Forelimb muscle (tissue), 1 donor: ENCODE measurements around the gene SLFN12L. TPM values are rescaled to one million over a fixed set of nuclear protein-coding genes. Genes with fewer than 3 reads are reported as not detected.
"Not testable (repeated sequence)": the region's sequence is repeated elsewhere in the genome, so short reads cannot be mapped to it uniquely, and the experiment has no call there.

Source experiments
- DNase-seq: peaks from one replicate; pipeline ENCODE4 v3.0.0-alpha.2; 2013; ENCODE audit warnings: low read depth
- polyA plus RNA-seq: library from polyadenylated mRNA; unstranded; fragments of 120-200 nt; gene quantifications from one replicate; pipeline ENCODE4 v1.2.1, GENCODE V29; 2013; ENCODE audit not compliant: insufficient read length

The SLFN12L gene
- polyA plus RNA-seq, 1 donor: not detected

- DNase-seq: no peak
Observed at GRCh38 chr17:35496451-35497290, 40.8 kb downstream of the SLFN12L start.

GRCh38 chr17:35493040-35493439, 44.4 kb downstream of the SLFN12L start:
- no peak for DNase-seq

GRCh38 chr17:35491417-35491816, 46.1 kb downstream of the SLFN12L start:
- DNase-seq: no peak

GRCh38 chr17:35489944-35490343, 47.5 kb downstream of the SLFN12L start:
- no peak for DNase-seq

GRCh38 chr17:35488991-35489390, 48.5 kb downstream of the SLFN12L start:
- DNase-seq: no peak

- DNase-seq: no peak
Observed at GRCh38 chr17:35486920-35487732, 50.4 kb downstream of the SLFN12L start.

- DNase-seq: no peak
Observed at GRCh38 chr17:35479271-35479670, 58.2 kb downstream of the SLFN12L start.

- no peak for DNase-seq
Observed at GRCh38 chr17:35477248-35477647, 60.2 kb downstream of the SLFN12L start.

- no peak for DNase-seq
Observed at GRCh38 chr17:35476283-35476820, 61.1 kb downstream of the SLFN12L start.

GRCh38 chr17:35468475-35468874, 69.0 kb downstream of the SLFN12L start:
- no peak for DNase-seq

- no peak for DNase-seq
Observed at GRCh38 chr17:35467824-35468223, 69.7 kb downstream of the SLFN12L start.

- no peak for DNase-seq
Observed at GRCh38 chr17:35460354-35460851, 77.1 kb downstream of the SLFN12L start.

GRCh38 chr17:35454035-35454434, 83.4 kb downstream of the SLFN12L start:
- not testable (repeated sequence) for DNase-seq

- DNase-seq: no peak
Observed at GRCh38 chr17:35453171-35453570, 84.3 kb downstream of the SLFN12L start.

- no peak for DNase-seq
Observed at GRCh38 chr17:35449371-35449931, 88.0 kb downstream of the SLFN12L start.

- DNase-seq: no peak
Observed at GRCh38 chr17:35448899-35449227, 88.6 kb downstream of the SLFN12L start.

- DNase-seq: no peak
Observed at GRCh38 chr17:35448214-35448898, 89.1 kb downstream of the SLFN12L start, which contains the start of gene SLFN13. TSS of gene SLFN13 (minus strand) at chr17:35448766. CDS start at chr17:35445680, 3,086 bp downstream.

GRCh38 chr17:35447499-35447898, 90.0 kb downstream of the SLFN12L start:
- DNase-seq: no peak

- DNase-seq: no peak
Observed at GRCh38 chr17:35438433-35438832, 99.0 kb downstream of the SLFN12L start.

- peak; percentile 68 for DNase-seq
Observed at GRCh38 chr17:35433075-35433894, 104.2 kb downstream of the SLFN12L start.
